HCT116 (cell line): ENCODE measurements around the gene GARNL3. TPM values are rescaled to one million over a fixed set of nuclear protein-coding genes. Genes with fewer than 3 reads are reported as not detected.

ENCODE experiments used
- ATAC-seq: fragments of 200-7000 bp; cut with Tn5 transposase; 2 replicates; pipeline ENCODE4 v1.9.1; 2020; ENCODE audit warnings: mild to moderate bottlenecking, moderate library complexity
- BruUV-seq: library from RNA; stranded (reverse); fragments of 400-500 nt; replicated peaks from 2 replicates; lab custom pipeline; 2021; lab: Mats Ljungman, UMichigan
- CTCF ChIA-PET: fragments of 300-600 bp; sonication (Branson Sonifier 250); formaldehyde crosslinking; loops from one replicate; lab custom pipeline; 2021; ENCODE audit warnings: antibody characterized with exemption; lab: Charles Lee
- POLR2A ChIA-PET: fragments of 300-600, 350-600 bp; sonication (Branson Sonifier 250); formaldehyde crosslinking; loops from one replicate; lab custom pipeline; 2021; ENCODE audit warnings: antibody characterized with exemption; lab: Charles Lee
- RAD21 ChIA-PET, 2 experiments: fragments of 300-600 bp; sonication (Branson Sonifier 250); formaldehyde crosslinking; loops; one replicate each; lab custom pipeline; 2023; ENCODE audit warnings: low total read pairs in 2 of 2; ENCODE audit not compliant: uncharacterized antibody in 2 of 2, unreplicated experiment in 2 of 2, low non-redundant PET in 1 of 2; lab: Charles Lee
- DNase-seq: peaks from one replicate; pipeline ENCODE4 v3.0.0-alpha.2; 2010; ENCODE audit warnings: low read depth, low spot score
- H2AFZ ChIP-seq: fragments of 200-600 bp; shearing (Covaris generic), sonication (generic); 2 replicates; pipeline ENCODE4 v1.6.1; 2017; ENCODE audit warnings: low read depth, mixed run types, mixed read lengths, antibody characterized with exemption, low read length; ENCODE audit not compliant: poor library complexity, severe bottlenecking
- H3K27ac ChIP-seq: 2 replicates; pipeline ENCODE4 v1.5.1; 2012; ENCODE audit warnings: low read depth, low read length
- H3K27me3 ChIP-seq: fragments of 200-600 bp; sonication (generic); 2 replicates; pipeline ENCODE4 v1.6.1; 2016; ENCODE audit warnings: mixed run types, low read length, mixed read lengths; ENCODE audit not compliant: insufficient read depth
- H3K36me3 ChIP-seq, 2 experiments: fragments of 200-500 bp in 1 of 2; fragments of 200-600 bp in 1 of 2; sonication (Bioruptor generic) in 1 of 2; sonication (generic) in 1 of 2; 2 replicates each; pipeline versions ENCODE4 v1.5.1 to v1.6.1; 2014 to 2016; ENCODE audit warnings: low read length in 2 of 2, inconsistent platforms in 1 of 2, mixed read lengths in 1 of 2, mixed run types in 1 of 2; ENCODE audit not compliant: insufficient read depth in 2 of 2, control insufficient read depth in 1 of 2
- H3K4me1 ChIP-seq, 2 experiments: fragments of 200-600 bp in 1 of 2; sonication (generic) in 1 of 2; 2 replicates each; pipeline versions ENCODE4 v1.5.1 to v1.6.1; 2012 to 2017; ENCODE audit warnings: low read length in 2 of 2, inconsistent platforms in 1 of 2, mild to moderate bottlenecking in 1 of 2, mixed read lengths in 1 of 2, mixed run types in 1 of 2, moderate library complexity in 1 of 2; ENCODE audit not compliant: insufficient read depth in 2 of 2, control insufficient read depth in 1 of 2
- H3K4me2 ChIP-seq: fragments of 200-600 bp; sonication (generic); 2 replicates; pipeline ENCODE4 v1.6.1; 2017; ENCODE audit warnings: mixed run types, low read length, mixed read lengths
- H3K4me3 ChIP-seq, 2 experiments: fragments of 200-600 bp in 1 of 2; sonication (generic) in 1 of 2; replicated peaks in 1 of 2; 2 replicates each; pipeline ENCODE4 v1.5.1; 2011 to 2016; ENCODE audit warnings: low read length in 2 of 2, control low read depth in 1 of 2, low read depth in 1 of 2, mild to moderate bottlenecking in 1 of 2, mixed read lengths in 1 of 2, mixed run types in 1 of 2
- H3K79me2 ChIP-seq: fragments of 200-600 bp; sonication (generic); 2 replicates; pipeline ENCODE4 v1.6.1; 2017; ENCODE audit warnings: mild to moderate bottlenecking, mixed run types, low read length, moderate library complexity, mixed read lengths; ENCODE audit not compliant: insufficient read depth
- H3K9ac ChIP-seq: fragments of 200-600 bp; sonication (generic); 2 replicates; pipeline ENCODE4 v1.6.1; 2016; ENCODE audit warnings: low read length, mixed read lengths
- H3K9me2 ChIP-seq: fragments of 200-600 bp; sonication (generic), shearing (Covaris generic); 2 replicates; pipeline ENCODE4 v1.6.1; 2017; ENCODE audit warnings: mixed run types, mild to moderate bottlenecking, moderate library complexity; ENCODE audit not compliant: insufficient read depth
- H3K9me3 ChIP-seq, 2 experiments: fragments of 200-500 bp in 1 of 2; fragments of 200-600 bp in 1 of 2; sonication (Bioruptor generic) in 1 of 2; sonication (generic) in 1 of 2; 2 replicates each; pipeline ENCODE4 v1.6.1; 2014 to 2017; ENCODE audit warnings: low read length in 2 of 2, mixed read lengths in 2 of 2, inconsistent platforms in 1 of 2, low read depth in 1 of 2, mild to moderate bottlenecking in 1 of 2, mixed run types in 1 of 2, moderate library complexity in 1 of 2; ENCODE audit not compliant: control insufficient read depth in 1 of 2, insufficient read depth in 1 of 2
- H4K20me1 ChIP-seq: fragments of 200-600 bp; sonication (generic), shearing (Covaris generic); 2 replicates; pipeline ENCODE4 v1.6.1; 2017; ENCODE audit warnings: mixed run types, mild to moderate bottlenecking, moderate library complexity; ENCODE audit not compliant: insufficient read depth
- CBX3 ChIP-seq: IDR thresholded peaks from 2 replicates; pipeline ENCODE4 v1.6.1; 2012; ENCODE audit warnings: low read depth
- CEBPB ChIP-seq: IDR thresholded peaks from 2 replicates; pipeline ENCODE4 v1.6.1; 2012; ENCODE audit warnings: low read depth
- EGR1 ChIP-seq: IDR thresholded peaks from 2 replicates; pipeline ENCODE4 v1.6.1; 2012; ENCODE audit warnings: low read depth
- EZH2phosphoT487 ChIP-seq: fragments of 200-600 bp; IDR thresholded peaks from 2 replicates; pipeline ENCODE4 v1.6.1; 2018; ENCODE audit warnings: antibody characterized with exemption, borderline replicate concordance
- FOSL1 ChIP-seq: IDR thresholded peaks from 2 replicates; pipeline ENCODE4 v1.6.1; 2012; ENCODE audit warnings: low read depth
- JUND ChIP-seq: IDR thresholded peaks from 2 replicates; pipeline ENCODE4 v1.6.1; 2012
- POLR2AphosphoS5 ChIP-seq: IDR thresholded peaks from 2 replicates; pipeline ENCODE4 v1.6.1; 2011; ENCODE audit warnings: mild to moderate bottlenecking, low read depth, low read length, moderate library complexity
- RAD21 ChIP-seq: IDR thresholded peaks from 2 replicates; pipeline ENCODE4 v1.6.1; 2012; ENCODE audit warnings: low read depth, mild to moderate bottlenecking
- SIN3A ChIP-seq: IDR thresholded peaks from 2 replicates; pipeline ENCODE4 v1.6.1; 2012; ENCODE audit warnings: low read depth
- SP1 ChIP-seq: IDR thresholded peaks from 2 replicates; pipeline ENCODE4 v1.6.1; 2012; ENCODE audit warnings: low read depth
- SRF ChIP-seq: IDR thresholded peaks from 2 replicates; pipeline ENCODE4 v1.6.1; 2012; ENCODE audit warnings: low read depth
- YY1 ChIP-seq: IDR thresholded peaks from 2 replicates; pipeline ENCODE4 v1.6.1; 2011; ENCODE audit warnings: low read length, low read depth, moderate library complexity, mild to moderate bottlenecking; ENCODE audit not compliant: insufficient replicate concordance; ENCODE audit errors: extremely low read depth
- ZFX ChIP-seq: fragments of 450-650 bp; IDR thresholded peaks from 2 replicates; pipeline ENCODE4 v1.6.1; 2017
- ZNF274 ChIP-seq: fragments of 200-500 bp; sonication (Bioruptor generic); IDR thresholded peaks from 2 replicates; pipeline ENCODE4 v1.6.1; 2014; ENCODE audit warnings: mild to moderate bottlenecking, low read depth, low read length, inconsistent platforms
- intact Hi-C: fragments of 100-400 bp; cut with micrococcal nuclease; formaldehyde crosslinking; loops from 2 replicates; pipeline ENCODE4 v1.10.0; 2022
- total RNA-seq: library from RNA; stranded (reverse); gene quantifications from one replicate; pipeline ENCODE4 v1.2.1, GENCODE V29; 2021; ENCODE audit not compliant: unreplicated experiment
- TF ChIP-seq, protein P1 (sequence below): IDR thresholded peaks from 2 replicates; pipeline ENCODE4 v1.6.1; 2012
- TF ChIP-seq, protein P2 (sequence below): IDR thresholded peaks from 2 replicates; pipeline ENCODE4 v1.6.1; 2012
- TF ChIP-seq, protein P3 (sequence below): IDR thresholded peaks from 2 replicates; pipeline ENCODE4 v1.6.1; 2012; ENCODE audit warnings: low read depth

Gene GARNL3
- total RNA-seq, 1 experiment from 2014 or later = 8.8 TPM

DNA sequence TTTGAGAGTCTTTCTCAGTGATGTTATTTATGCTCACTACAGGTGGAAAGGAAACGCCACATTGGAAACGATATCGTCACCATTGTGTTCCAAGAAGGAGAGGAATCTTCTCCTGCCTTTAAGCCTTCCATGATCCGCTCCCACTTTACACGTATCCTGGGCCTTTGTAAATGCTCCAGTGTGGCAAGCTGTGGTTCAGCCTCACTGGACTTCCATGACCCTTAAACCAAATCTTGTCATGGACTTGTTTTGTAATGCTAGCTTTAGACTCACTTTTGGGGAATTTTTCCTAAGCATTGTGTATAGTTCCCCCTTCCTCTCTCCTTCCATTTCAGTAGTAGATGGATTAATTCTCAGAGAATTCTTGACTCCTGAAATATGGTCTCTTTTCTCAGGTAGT, 71.5 kb downstream of the GARNL3 start:
- Histone ChIP-seq H3K36me3 (no peaks in the 10 kb centered on the region), H3K4me3 (no peak overlapping the region; a peak in 1 of 4 replicates), H2AFZ (no peak overlapping the region), H3K4me1 (peaks cover 18 to 20% of the 10 kb centered on the region in 2 experiments), H4K20me1 (no peaks in the 10 kb centered on the region), H3K9me2 (no peaks in the 10 kb centered on the region), H3K27ac (peak overlapping the region; percentile 51; the same call in 1 of the 2 replicates), H3K4me2 (peak overlapping the region; percentile 66), H3K9me3 (no peaks in the 10 kb centered on the region), H3K9ac (no peak overlapping the region), H3K79me2 (no peaks in the 10 kb centered on the region), H3K27me3 (no peaks in the 10 kb centered on the region)
- intact Hi-C loops = no loop called here
- DNase-seq (no peak), ATAC-seq (no peak)
- ChIA-PET RAD21 (no interaction called here), POLR2A (interaction anchor here (0.6 kb wide), 1 partner anchor 75 kb away, joined by 4 read pairs; no protein-coding TSS in a partner anchor), CTCF (no interaction called here)
- no peak for TF ChIP-seq SIN3A
- BruUV-seq = no TSS peak

DNA sequence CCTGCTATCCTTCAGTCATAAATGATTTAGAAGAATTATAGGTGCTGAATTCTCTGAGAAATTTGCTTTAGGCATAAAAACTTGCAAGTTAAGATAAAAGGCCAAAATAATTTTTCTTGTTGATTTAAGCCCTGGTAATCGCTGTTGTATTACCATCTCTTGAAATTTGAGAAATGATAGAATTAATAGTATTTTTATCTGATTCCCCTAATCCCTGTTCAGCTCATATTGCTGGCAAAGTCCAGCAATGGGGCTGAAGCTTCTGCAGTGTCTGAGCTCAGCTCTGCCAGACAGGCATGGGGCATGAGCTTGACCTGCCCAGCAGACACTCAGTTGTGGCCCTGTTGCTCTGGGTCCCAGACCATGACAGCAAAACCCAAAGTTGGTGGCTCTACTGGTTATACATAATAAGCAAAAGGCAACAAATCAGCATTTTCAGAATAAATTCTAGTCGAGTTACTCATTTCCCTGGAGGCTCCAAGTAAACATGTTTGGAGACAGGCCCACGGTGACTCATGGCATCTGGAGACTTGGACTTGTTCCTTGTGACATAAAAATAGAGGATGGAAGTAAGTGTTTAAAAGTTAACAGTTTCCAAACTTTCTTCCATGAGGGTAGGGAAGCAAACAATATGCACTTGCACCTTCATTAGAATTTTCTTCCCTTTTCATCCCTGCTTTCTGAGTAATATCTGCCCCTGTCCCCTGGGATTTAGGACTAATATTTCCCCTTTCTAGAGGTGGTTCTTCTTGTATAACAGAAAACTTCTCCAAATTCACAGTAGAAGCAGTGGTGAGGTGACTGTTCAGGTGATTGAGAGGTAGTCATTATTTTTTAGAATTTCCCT, 72.2 kb downstream of the GARNL3 start:
- H3K36me3 ChIP-seq = no peaks in the 10 kb centered on the region
- no peaks in the 10 kb centered on the region for H3K79me2 ChIP-seq
- H3K4me2 ChIP-seq = peak overlapping the region; percentile 66
- H3K9me3 ChIP-seq = no peaks in the 10 kb centered on the region
- ATAC-seq = peak; percentile 86
- H3K27me3 ChIP-seq = no peaks in the 10 kb centered on the region
- intact Hi-C loops = no loop called here
- H3K27ac ChIP-seq = peak overlapping the region; percentile 51; the same call in 1 of the 2 replicates
- POLR2A ChIA-PET = interaction anchor here (0.6 kb wide), 1 partner anchor 75 kb away, joined by 4 read pairs; no protein-coding TSS in a partner anchor
- RAD21 ChIA-PET = no interaction called here
- no peaks in the 10 kb centered on the region for H4K20me1 ChIP-seq
- no peak overlapping the region for H3K9ac ChIP-seq
- CTCF ChIA-PET = no interaction called here
- H3K4me1 ChIP-seq = peaks cover 18 to 20% of the 10 kb centered on the region in 2 experiments
- BruUV-seq = no TSS peak
- H2AFZ ChIP-seq = no peak overlapping the region
- DNase-seq = peak; percentile 69
- H3K9me2 ChIP-seq = no peaks in the 10 kb centered on the region
- peak overlapping the region in 1 of 2 experiments; percentile 24; a peak in 1 of 4 replicates for H3K4me3 ChIP-seq
- no peak for TF ChIP-seq ZNF274
- no peak for TF ChIP-seq YY1
- no peak for TF ChIP-seq SIN3A
- TF ChIP-seq EZH2phosphoT487 = no peak
- TF ChIP-seq CEBPB = 0 out of 2 replicates have a peak, but pooled peaks have one; percentile 21
- peak; percentile 95 for TF ChIP-seq FOSL1
- TF ChIP-seq SP1 = peak; percentile 74
- no peak for TF ChIP-seq ZFX
- peak; percentile 61; the same call in 1 of the 2 replicates for TF ChIP-seq CBX3
- peak; percentile 48; the same call in 1 of the 2 replicates for TF ChIP-seq SRF
- peak; percentile 91 for TF ChIP-seq JUND
- TF ChIP-seq, protein P1, sequence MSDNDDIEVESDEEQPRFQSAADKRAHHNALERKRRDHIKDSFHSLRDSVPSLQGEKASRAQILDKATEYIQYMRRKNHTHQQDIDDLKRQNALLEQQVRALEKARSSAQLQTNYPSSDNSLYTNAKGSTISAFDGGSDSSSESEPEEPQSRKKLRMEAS = no peak; the same call in 1 of the 2 replicates
- TF ChIP-seq, protein P2, sequence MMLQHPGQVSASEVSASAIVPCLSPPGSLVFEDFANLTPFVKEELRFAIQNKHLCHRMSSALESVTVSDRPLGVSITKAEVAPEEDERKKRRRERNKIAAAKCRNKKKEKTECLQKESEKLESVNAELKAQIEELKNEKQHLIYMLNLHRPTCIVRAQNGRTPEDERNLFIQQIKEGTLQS = no peak
- TF ChIP-seq RAD21 = no peak
- no peak for TF ChIP-seq EGR1
- TF ChIP-seq, protein P3, sequence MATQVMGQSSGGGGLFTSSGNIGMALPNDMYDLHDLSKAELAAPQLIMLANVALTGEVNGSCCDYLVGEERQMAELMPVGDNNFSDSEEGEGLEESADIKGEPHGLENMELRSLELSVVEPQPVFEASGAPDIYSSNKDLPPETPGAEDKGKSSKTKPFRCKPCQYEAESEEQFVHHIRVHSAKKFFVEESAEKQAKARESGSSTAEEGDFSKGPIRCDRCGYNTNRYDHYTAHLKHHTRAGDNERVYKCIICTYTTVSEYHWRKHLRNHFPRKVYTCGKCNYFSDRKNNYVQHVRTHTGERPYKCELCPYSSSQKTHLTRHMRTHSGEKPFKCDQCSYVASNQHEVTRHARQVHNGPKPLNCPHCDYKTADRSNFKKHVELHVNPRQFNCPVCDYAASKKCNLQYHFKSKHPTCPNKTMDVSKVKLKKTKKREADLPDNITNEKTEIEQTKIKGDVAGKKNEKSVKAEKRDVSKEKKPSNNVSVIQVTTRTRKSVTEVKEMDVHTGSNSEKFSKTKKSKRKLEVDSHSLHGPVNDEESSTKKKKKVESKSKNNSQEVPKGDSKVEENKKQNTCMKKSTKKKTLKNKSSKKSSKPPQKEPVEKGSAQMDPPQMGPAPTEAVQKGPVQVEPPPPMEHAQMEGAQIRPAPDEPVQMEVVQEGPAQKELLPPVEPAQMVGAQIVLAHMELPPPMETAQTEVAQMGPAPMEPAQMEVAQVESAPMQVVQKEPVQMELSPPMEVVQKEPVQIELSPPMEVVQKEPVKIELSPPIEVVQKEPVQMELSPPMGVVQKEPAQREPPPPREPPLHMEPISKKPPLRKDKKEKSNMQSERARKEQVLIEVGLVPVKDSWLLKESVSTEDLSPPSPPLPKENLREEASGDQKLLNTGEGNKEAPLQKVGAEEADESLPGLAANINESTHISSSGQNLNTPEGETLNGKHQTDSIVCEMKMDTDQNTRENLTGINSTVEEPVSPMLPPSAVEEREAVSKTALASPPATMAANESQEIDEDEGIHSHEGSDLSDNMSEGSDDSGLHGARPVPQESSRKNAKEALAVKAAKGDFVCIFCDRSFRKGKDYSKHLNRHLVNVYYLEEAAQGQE = no peak
- TF ChIP-seq POLR2AphosphoS5 = 0 out of 2 replicates have a peak, but pooled peaks have one; percentile 23
